HG02943 (cell line): ENCODE data around the gene FOXA3.
"Not testable (repeated sequence)": the region's sequence is repeated elsewhere in the genome, so short reads cannot be mapped to it uniquely, and the experiment has no call there.

ENCODE experiments used
- ATAC-seq: cut with Tn5 transposase; IDR thresholded peaks from one replicate; pipeline ENCODE4 v1.9.1; 2021; ENCODE audit warnings: mild to moderate bottlenecking, low read depth, moderate library complexity; ENCODE audit not compliant: unreplicated experiment

FOXA3 gene

DNA sequence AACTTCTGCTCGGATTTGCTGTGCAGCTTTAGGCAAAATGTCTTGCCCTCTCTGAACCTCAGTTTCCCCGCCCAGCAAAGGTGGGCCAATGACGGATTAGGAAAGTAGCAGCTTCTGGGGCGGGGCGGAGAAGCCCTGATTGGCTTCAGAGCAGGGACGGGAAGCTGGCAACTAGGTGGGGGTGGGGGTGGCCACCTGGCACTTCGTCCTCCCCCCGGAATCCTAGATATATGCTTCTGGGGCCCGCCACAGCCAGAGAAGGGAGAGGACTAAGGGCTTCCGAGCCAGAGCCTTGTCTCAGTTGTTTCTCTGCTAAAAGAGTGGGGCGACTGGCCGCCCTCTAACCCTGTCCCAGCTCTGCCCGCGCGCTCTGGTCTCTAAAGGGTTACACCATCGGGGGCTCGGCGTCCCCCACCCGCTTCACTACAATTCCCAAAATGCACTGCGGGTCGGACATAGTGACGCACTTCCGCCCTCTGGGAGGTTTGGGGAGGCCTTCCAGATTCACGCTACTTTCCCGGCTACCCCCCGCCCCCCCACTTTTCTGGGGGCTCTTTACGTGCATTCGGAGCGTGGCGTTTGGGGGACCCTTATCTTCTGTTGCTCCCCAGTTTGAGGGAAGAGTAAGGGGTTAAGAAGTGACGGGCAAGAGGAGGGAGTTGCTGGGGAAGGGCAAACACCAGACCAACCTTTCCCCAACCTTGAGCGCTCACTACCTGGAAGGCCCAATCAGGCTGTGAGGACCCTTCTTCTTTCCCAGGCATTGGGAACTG, 22.5 kb downstream of the FOXA3 start:
- peak; percentile 47 for ATAC-seq

DNA sequence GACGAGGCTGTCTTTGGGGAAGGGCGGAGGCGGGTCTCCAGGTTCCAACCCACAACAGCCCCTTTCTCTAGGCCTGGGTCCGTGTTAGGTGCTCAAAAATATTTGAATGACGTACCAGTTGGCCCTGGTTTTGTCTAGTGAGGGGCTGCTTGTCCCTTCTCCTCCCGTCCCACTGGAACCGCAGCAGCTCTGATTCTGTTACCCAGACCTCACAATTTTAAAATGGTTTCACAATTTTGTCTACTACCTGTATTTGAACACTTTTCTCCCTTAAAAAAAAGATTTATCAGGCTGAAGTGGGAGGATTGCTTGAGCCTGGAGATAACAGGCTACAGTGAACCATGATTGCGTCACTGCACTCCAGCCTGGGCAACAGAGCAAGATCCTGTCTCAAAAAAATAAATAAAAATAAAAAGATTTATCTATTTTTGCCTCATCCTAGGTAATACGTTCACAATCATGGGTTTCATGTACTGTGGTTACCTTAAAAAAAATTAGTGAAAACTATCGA, 23.1 kb downstream of the FOXA3 start:
- no peak for ATAC-seq

DNA sequence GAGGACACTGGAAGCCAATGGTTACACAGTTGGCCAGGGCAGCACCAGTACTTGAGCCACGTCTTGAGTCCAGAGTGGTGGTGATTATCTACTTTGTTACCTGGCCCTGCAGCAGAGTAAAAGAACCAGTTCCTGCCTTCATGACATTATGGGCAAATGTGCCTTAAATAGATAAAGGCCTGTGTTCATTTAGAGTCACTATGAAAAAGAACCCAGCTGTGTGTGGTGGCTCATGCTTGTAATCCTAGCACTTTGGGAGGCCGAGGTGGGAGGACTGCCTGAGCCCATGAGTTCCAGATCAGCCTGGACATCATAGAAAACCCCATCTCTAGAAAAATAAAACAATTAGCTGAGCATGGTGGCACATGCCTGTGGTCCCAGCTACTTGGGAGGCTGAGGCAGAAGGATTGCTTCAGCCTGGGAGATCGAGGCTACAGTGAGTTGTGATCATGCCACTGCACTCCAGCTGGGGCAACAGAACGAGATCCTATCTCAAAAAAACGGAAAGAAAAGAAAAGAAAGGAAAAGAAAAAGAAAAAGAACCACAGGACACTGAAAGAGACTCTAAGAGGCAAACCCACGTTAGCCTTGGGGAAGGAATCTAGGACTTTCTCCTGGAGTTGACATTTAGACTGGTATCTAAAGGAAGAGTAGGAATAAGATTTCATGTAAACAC, 25.2 kb downstream of the FOXA3 start:
- no peak for ATAC-seq

DNA sequence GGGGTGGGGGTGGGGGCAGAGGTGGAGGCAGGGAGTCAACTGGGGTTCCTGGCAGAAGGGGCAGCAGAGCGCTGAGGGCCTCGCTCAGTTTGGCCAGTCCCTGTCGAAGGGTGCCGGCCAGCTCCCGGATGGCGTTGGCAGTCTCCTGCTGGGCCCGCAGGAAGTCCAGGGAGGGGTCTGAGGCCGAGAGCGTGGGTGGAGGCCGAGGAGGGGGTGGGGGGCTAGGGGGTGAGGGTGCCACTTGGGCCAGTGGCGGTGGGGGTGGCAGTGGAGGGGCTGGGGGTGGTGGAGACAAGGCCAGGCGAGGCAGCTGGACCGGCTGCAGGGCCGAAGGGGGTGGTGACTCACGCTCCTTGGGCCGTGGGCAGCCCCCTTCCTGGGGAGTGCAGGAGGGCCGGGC, 26.8 kb downstream of the FOXA3 start:
- no peak for ATAC-seq

DNA sequence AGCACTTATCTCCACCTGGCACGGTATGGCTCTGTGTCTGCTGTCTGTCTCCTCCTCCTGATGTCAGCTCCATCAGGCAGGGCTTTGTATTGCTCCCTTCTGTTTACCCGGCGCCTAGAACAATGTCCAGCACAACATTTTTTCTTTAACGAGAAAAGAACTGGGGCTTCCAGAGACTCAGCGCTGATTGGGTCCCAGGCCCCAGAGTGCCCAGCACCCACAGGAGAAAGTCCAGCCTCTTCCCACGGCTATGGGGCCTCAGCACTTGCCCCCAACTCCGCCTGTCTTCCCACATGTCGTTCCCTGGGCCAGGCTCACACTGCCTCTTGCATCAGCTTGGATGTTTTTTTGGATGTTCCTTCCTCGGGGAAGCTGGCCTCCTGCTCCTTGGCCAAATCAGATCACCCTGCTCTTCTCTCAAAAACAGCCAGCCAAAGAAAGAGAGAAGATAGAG, 31.4 kb downstream of the FOXA3 start:
- no peak for ATAC-seq

DNA sequence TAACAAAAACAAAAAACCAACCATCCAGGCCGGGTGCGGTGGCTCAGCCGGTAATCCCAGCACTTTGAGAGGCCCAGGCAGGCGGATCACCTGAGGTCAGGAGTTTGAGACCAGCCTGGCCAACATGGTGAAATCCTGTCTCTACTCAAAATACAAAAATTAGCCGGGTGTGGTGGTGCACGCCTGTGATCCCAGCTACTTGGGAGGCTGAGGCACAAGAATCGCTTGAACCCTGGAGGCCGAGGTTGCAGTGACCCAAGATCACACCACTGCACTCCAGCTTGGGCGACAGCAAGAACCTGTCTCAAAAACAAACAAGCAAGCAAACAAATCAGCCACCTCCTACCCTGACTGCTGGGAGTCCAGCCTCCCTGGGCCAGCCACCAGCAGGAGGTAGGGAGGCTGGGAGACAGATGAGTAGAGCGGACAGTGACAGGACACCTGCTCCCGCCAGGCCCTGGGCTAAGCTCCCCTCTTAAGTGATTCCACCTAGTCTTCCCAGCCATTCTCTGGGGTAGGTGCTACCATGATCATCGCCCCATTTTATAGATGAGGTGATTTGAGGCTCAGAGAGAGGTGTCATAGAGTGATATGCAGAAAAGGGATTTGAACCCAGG, 32.0 kb downstream of the FOXA3 start:
- not testable (repeated sequence) for ATAC-seq

DNA sequence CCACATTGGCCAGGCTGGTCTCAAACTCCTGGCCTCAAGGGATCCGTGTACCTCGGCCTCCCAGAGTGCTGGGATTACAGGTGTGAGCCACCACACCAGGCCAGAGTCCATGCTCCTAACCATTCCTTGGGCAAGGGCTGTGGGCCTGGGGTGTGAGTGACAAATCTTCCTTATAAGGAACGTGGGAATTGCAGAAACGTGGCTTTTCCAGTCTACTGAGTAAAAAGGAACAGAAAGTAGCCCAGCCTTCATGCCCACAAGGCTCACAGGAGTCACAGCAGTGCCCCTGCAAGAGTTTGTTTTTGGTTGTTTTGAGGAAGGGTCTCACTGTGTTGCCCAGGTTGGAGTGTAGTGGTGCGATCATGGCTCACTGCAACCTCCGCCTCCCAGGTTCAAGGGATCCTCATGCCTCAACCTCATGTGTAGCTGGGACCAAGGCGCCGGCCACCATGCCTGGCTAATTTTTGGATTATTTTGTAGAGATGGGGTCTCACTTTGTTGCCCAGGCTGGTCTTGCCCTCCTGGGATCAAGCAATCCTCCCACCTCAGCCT, 33.2 kb downstream of the FOXA3 start:
- ATAC-seq: no peak

DNA sequence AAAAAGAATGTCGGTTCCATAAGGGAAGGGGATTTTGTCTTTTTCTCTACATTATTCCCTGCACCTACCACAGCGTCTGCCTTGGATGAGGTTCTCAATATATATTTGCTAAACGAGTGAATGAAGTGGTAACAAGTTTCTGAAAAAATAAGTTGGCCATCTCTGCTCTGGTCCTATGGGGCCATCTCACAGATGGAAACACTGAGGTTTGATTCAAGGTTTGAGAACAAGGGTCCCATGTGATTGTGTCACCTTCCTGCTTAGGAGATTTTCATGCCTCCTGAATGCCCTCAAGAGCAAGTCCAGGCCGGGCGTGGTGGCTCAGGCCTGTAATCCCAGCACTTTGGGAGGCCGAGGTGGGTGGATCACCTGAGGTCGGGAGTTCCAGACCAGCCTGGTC, 35.1 kb downstream of the FOXA3 start:
- no peak for ATAC-seq

DNA sequence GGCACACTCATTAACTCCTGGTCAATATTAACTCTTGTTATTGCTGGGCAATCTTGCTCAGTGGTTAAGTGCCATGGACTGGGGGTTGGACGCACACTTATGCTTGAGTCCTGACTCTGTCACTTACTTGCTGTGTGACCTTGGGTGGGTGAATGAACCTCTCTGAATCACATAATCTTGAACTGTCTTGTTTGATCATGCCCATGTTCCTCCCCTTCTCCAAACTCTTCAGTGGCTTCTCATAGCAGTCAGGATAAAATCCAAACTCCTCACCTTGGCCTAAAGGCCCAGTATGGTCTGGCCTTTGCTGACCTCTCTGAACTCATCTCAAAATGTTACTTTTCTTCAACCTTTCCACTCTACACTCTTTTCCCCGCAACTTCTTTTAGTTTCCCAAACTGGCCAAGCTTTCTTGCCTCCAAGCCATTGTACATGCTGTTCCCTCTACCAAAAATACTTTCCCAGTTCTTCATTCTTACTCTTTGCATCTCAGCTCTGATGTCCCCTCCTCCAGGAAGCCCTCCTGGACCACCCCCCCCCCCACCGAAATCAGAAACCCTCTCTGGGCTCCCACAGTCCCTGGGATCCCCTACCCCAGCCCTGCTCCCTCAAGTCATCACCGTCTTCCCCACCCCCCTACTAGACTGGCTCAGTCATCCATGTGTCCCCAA, 35.9 kb downstream of the FOXA3 start:
- ATAC-seq: no peak

DNA sequence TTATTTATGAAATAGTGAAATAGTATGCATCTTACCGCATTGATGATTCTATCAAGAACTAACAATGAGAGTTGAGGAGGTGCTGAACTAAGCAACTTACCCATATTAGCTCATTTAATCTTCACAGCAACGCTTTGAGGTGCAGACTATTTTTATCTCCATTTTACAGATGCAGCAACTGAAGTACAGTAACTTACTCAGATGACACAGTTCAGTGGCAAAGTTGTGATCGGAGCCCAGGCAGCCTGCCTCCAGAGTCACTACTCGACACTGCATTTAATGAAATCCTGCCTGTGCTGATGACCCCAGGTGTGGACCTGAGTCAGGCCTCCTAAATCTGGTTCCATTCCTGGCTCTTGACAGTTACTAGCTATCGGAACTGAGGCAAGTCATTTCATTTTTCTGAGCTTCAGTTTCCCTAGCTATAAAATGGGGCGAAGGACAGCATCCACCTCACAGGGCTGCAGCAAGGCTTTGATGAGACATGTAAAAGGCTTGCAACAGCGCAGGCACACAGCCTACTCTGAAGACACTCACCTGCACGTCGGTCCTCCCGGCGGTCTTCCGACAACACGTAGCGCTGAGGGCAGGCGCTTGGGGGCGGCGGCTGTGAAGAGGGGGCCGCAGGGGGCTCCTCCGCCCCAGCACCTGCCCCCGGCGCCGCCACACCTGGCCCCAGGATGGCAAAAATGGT, 36.8 kb downstream of the FOXA3 start:
- no peak for ATAC-seq

DNA sequence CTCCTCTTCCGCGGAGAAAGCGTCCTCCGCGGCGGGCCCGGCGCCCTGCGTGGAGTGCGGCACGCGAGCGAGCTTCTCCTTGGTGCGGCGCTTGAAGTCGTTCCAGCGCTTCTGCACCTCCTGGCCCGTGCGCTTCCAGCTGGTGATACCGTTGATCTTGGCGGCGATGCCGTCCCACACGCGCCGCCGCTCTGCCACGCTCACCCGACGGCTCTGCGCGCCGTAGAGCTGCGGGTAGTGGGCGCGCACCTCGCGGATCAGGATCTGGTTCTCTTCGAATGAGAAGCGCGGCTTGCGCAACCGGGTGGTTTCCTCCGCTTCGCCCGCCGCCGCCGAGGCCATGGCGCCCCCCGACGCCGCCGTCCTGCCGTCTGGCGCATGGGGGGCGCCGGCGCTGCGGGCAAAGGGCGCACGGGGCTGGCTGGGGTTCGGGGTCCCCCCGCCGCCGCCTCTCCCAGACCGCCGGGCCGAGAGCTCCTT, 37.3 kb downstream of the FOXA3 start:
- ATAC-seq: no peak

DNA sequence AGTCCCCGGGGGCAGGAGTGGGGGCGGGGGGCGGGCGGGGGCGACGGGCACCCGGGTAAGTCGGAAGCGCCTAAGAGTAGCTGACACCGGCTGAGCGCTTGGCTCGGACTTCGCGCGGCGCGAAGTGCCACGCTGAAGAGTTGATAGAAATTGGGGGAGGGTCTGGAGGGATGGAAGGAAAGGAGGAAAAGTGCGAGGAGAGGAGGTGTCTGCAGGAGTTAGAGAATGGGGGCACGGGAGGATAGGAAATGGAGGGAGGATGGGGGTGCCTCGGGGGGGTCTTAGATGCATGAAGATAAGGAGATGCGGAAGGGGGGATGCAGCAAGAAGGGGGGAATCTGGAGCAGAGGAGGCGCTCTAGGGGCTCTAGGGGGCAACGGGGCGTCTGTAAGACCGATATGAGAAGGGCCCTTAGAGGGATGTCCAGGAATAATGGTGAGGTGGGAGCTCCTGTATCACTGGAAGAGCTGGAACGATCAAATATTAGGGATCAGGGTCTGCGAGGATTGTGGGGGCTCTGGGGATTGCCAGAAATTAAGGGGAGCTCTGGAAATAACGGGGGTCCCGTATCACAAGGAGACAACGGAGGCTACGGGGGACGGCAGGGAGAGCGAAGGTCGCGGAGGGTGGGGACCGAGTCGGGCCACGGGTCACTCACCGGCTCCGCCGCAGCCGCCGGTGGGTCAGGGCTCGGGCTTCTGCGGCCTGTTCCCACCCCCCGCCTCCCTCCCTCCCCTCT, 38.0 kb downstream of the FOXA3 start, which contains the start of gene MYPOP:
TSS of gene MYPOP (minus strand) at position 702 of the 739 bp plus-strand sequence. CDS start 840 bp downstream, outside the sequence.
- ATAC-seq: no peak

DNA sequence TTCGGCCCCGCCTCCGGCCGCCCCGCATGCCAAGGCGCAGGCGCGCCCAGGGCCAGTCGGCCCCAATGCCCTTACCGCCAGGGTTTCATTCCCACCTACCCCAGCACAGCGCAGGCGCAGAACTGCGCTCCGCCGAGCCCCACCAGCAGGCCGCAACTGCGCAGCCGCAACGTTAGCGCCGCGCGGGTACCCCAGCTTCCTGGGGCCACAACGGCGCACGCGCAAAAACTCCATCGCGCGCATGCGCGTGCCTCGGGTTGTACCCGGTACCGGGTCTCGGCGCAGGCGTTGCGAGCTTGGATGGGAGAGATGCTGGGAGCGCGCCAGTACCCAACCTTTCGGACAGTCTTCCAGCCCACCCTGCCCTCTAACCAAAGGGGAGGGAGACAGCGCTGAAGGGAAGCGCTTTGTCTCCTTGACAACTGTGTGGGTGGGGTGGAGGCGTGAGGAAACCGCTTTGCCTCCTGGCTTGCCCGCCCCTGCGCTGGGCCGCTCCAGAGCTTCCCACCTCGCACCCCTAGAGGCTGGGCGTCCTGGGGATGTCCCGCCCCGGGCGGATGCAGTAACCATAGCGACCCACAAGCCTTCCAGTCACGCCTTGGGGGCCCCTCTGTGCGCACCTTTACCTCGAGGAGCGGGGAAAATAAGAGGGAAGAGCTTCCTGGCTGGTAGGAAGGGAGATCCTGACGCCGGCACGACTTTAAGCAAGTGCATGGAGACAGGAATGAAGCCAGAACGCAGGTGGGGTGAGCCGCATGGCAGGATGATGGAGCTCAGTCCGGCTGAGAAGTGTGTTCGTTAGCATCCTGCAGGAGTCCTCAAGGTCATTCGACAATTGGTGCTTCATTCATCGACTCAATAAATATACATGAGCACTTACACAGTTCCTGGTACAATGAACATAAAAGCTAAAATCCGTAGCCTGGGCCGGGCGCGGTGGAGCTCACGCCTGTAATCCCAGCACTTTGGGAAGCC, 38.8 kb downstream of the FOXA3 start:
- ATAC-seq: peak; percentile 84

DNA sequence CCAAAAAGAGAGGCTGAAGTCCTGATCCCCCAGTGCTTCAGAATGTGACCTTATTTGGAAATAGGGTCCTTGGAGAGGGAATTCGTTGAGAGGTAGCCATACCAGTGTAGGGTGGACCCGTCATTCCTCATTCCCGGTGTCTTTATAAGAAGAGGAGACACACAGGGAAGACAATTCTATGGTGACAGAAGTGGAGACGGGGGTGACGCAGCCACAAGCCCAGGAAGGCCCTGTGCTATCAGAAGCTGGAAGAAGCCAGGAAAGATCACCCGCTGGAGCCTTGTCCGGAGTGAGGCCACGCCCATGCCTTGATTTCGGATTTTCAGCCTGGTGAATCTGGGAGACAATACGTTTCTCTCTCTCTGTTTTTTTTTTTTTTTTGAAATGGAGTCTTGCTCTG, 40.9 kb downstream of the FOXA3 start:
- no peak for ATAC-seq

DNA sequence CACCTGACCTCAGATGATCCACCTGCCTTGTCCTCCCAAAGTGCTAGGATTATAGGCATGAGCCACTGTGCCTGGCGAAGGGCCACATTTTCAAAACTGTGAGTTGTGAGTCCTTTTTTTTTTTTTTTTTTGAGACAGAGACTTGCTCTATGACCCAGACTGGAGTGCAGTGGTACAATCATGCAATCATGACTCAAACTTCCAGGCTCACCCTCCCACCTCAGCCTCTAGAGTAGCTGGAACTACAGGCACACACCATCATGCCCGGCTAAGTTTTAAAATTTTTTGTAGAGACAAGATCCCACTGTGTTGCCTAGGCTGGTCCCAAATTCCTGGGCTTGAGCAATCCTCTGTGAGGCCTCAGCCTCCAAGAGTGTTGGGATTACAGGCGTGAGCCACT, 42.1 kb downstream of the FOXA3 start:
- no peak for ATAC-seq

DNA sequence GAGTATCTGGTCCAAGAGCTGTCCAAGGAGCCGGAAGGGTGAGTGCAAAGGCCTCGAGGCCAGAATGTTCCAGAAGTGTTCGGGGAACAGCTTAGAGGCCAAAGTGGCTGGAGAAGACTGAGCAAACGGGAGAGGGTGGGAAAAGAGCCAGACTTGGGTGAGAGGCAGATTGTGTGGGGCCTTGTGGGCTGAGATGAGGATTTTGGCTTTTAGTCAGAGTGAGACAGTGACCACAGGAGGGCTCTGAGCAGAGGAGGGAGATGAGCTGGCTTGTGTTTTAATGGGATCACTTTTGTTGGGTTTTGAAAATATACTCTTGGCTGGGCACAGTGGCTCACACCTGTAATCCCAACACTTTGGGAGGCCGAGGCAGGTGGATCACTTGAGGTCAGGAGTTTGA, 44.8 kb downstream of the FOXA3 start:
- no peak for ATAC-seq

DNA sequence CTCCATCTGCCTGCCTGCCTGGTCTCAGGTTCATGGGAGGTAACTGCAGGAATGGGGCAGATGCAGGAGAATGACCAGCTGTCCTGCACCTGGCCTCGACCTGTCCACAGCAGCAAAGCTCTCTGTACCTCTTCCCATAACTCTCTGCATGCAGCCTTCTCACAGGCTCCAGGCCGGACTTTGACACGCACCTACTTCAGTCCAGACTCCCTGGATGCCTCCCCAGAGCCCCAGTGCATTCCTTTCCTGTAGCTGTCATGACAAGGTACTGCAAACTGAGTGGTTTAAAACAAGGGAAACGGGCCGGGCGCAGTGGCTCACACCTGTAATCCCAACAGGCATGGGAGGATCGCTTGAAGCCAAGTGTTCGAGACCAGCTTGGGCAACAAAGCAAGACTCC, 47.2 kb downstream of the FOXA3 start:
- no peak for ATAC-seq
